GM12878 (cell line): ENCODE results near the gene HEXB. TPM values are rescaled to one million over a fixed set of nuclear protein-coding genes. Genes with fewer than 3 reads are reported as not detected.

Experiments
- ATAC-seq: fragments of 200-7000 bp; cut with Tn5 transposase; 3 replicates; pipeline ENCODE4 v1.9.1; 2020; ENCODE audit warnings: mild to moderate bottlenecking, moderate library complexity
- BruUV-seq: library from RNA; stranded (reverse); fragments of 400-500 nt; replicated peaks from 2 replicates; lab custom pipeline; 2021; lab: Mats Ljungman, UMichigan
- CTCF ChIA-PET: fragments of 300-600 bp; sonication (Branson Sonifier 250); formaldehyde crosslinking; extraction: SDS; loops from one replicate; lab custom pipeline; 2021; ENCODE audit warnings: inconsistent platforms; lab: Yijun Ruan, JAX
- POLR2A ChIA-PET: fragments of 350-600 bp; formaldehyde crosslinking; extraction: SDS; loops from one replicate; lab custom pipeline; 2021; ENCODE audit warnings: inconsistent platforms; lab: Charles Lee
- RAD21 ChIA-PET: fragments of 300-600 bp; sonication (Branson Sonifier 250); formaldehyde crosslinking; loops from one replicate; lab custom pipeline; 2023; ENCODE audit warnings: antibody characterized with exemption; ENCODE audit not compliant: unreplicated experiment; lab: Charles Lee
- SMC1A ChIA-PET: fragments of 300-600 bp; sonication (Branson Sonifier 250); formaldehyde crosslinking; loops from one replicate; lab custom pipeline; 2023; ENCODE audit not compliant: unreplicated experiment, uncharacterized antibody; lab: Charles Lee
- DNase-seq: peaks from one replicate; pipeline ENCODE4 v3.0.0-alpha.2; 2011; ENCODE audit warnings: low read depth, low spot score
- FAIRE-seq: peaks from 3 replicates; lab custom pipeline; 2011; peaks lifted over from hg19 to GRCh38; lab: Jason Lieb, UNC
- H2AFZ ChIP-seq: 2 replicates; pipeline ENCODE4 v1.6.0; 2011; ENCODE audit warnings: low read depth, low read length, control low read depth; ENCODE audit not compliant: control insufficient read depth
- H3K27ac ChIP-seq: 2 replicates; pipeline ENCODE4 v1.5.1; 2011; ENCODE audit warnings: control low read depth; ENCODE audit not compliant: control insufficient read depth, insufficient read depth
- H3K27me3 ChIP-seq, 2 experiments: replicated peaks in 1 of 2; 2 replicates each; pipeline versions ENCODE4 v1.6.0 to v1.6.1; 2011; ENCODE audit warnings: low read length in 1 of 2; ENCODE audit not compliant: control insufficient read depth in 2 of 2, insufficient read depth in 2 of 2
- H3K36me3 ChIP-seq, 2 experiments: 2 replicates each; pipeline ENCODE4 v1.5.1; 2011; ENCODE audit warnings: low read length in 1 of 2; ENCODE audit not compliant: control insufficient read depth in 2 of 2, insufficient read depth in 2 of 2
- H3K4me1 ChIP-seq: 2 replicates; pipeline ENCODE4 v1.6.1; 2011; ENCODE audit warnings: mild to moderate bottlenecking, low read length, moderate library complexity, mixed read lengths; ENCODE audit not compliant: control insufficient read depth, insufficient read depth
- H3K4me2 ChIP-seq: 2 replicates; pipeline ENCODE4 v1.6.0; 2011; ENCODE audit warnings: control low read depth; ENCODE audit not compliant: control insufficient read depth, insufficient read depth
- H3K4me3 ChIP-seq: fragments of 200-600 bp; sonication (generic); 2 replicates; pipeline ENCODE4 v1.5.1; 2016
- H3K79me2 ChIP-seq: 2 replicates; pipeline ENCODE4 v1.6.0; 2011; ENCODE audit warnings: low read length; ENCODE audit not compliant: control insufficient read depth, insufficient read depth
- H3K9ac ChIP-seq: 2 replicates; pipeline ENCODE4 v1.8.0; 2011; ENCODE audit warnings: low read length, control low read depth, mixed read lengths; ENCODE audit not compliant: control insufficient read depth, insufficient read depth
- H3K9me3 ChIP-seq: replicated peaks from 3 replicates; pipeline ENCODE4 v1.5.1; 2011; ENCODE audit warnings: mild to moderate bottlenecking, low read length; ENCODE audit not compliant: control insufficient read depth, insufficient read depth
- H4K20me1 ChIP-seq: 2 replicates; pipeline ENCODE4 v1.6.0; 2011; ENCODE audit not compliant: control insufficient read depth, insufficient read depth
- BMI1 ChIP-seq: fragments of 450-650 bp; IDR thresholded peaks from 2 replicates; pipeline ENCODE4 v1.6.1; 2016; ENCODE audit warnings: mild to moderate bottlenecking, moderate library complexity, borderline replicate concordance
- CBFB ChIP-seq: IDR thresholded peaks from 2 replicates; pipeline ENCODE4 v1.6.1; 2016; ENCODE audit warnings: antibody characterized with exemption, low read depth
- DPF2 ChIP-seq: fragments of 450-650 bp; IDR thresholded peaks from 2 replicates; pipeline ENCODE4 v1.6.1; 2017; ENCODE audit warnings: mild to moderate bottlenecking
- FOXK2 ChIP-seq: fragments of 450-650 bp; IDR thresholded peaks from 2 replicates; pipeline ENCODE4 v1.6.1; 2017; ENCODE audit warnings: mild to moderate bottlenecking, moderate library complexity
- FOXM1 ChIP-seq: IDR thresholded peaks from 2 replicates; pipeline ENCODE4 v1.6.1; 2012; ENCODE audit warnings: low read depth, mild to moderate bottlenecking, inconsistent platforms, low read length, moderate library complexity
- KLF5 ChIP-seq: fragments of 450-650 bp; IDR thresholded peaks from 2 replicates; pipeline ENCODE4 v1.6.1; 2014; ENCODE audit warnings: mild to moderate bottlenecking; ENCODE audit not compliant: partially characterized antibody
- POLR2A ChIP-seq: IDR thresholded peaks from 2 replicates; pipeline ENCODE4 v1.6.1; 2011; ENCODE audit warnings: low read depth, mild to moderate bottlenecking, low read length
- RFX5 ChIP-seq: IDR thresholded peaks from 2 replicates; pipeline ENCODE4 v1.6.1; 2011; ENCODE audit warnings: low read depth, low read length, improper control_type of control experiment
- SMAD1 ChIP-seq: fragments of 450-650 bp; IDR thresholded peaks from 2 replicates; pipeline ENCODE4 v1.6.1; 2018; ENCODE audit warnings: mild to moderate bottlenecking, low read depth; ENCODE audit not compliant: partially characterized antibody
- TCF3 ChIP-seq: IDR thresholded peaks from 2 replicates; pipeline ENCODE4 v1.6.1; 2012; ENCODE audit warnings: low read depth, mild to moderate bottlenecking, low read length, borderline replicate concordance; ENCODE audit not compliant: insufficient read depth
- WGBS: methylation state at CpG from one replicate; pipeline ENCODE4 v1.1.6; 2016; ENCODE audit warnings: low lambda C conversion rate; ENCODE audit not compliant: insufficient replicate concordance, insufficient coverage; ENCODE audit errors: missing lambda C conversion rate; 5-methylcytosine and 5-hydroxymethylcytosine counted together
- in situ Hi-C: fragments of 300-500 bp; cut with MboI; formaldehyde crosslinking; loops from 9 replicates; pipeline ENCODE4 v1.14.3; 2018; ENCODE audit warnings: mixed read lengths
- intact Hi-C: fragments of 100-400 bp; cut with micrococcal nuclease; formaldehyde crosslinking; loops from one replicate; pipeline ENCODE4 v1.14.2; 2022; ENCODE audit not compliant: unreplicated experiment
- polyA plus RNA-seq, 11 experiments: library from polyadenylated mRNA; depleted of rRNA in 4 of 11; unstranded in 6 of 11; stranded (reverse) in 5 of 11; fragments of >200 nt; fragmentation: Nextera tagmentation in 4 of 11; fragmentation: Illumina TruSeq in 1 of 11; extraction: Ambion mirVana in 4 of 11; extraction: Trizol in 1 of 11; gene quantifications; 1 replicate in 1 of 11; 2 replicates in 10 of 11; pipeline versions ENCODE4 v1.2.1 to v1.2.3, GENCODE V29; 2011 to 2016; ENCODE audit warnings: inconsistent platforms in 2 of 11, missing spikeins in 2 of 11, low read depth in 1 of 11
- total RNA-seq, 4 experiments: library from RNA; depleted of rRNA in 3 of 4; stranded (reverse); fragments of >200 nt in 3 of 4; fragmentation: Illumina TruSeq in 1 of 4; extraction: Trizol in 1 of 4; gene quantifications; 2 replicates each; pipeline versions ENCODE4 v1.2.1 to v1.2.3, GENCODE V29; 2013 to 2021
- TF ChIP-seq, protein P1 (sequence below): IDR thresholded peaks from 2 replicates; pipeline ENCODE4 v1.6.1; 2012; ENCODE audit warnings: mild to moderate bottlenecking, low read depth, low read length
- TF ChIP-seq, protein P2 (sequence below): IDR thresholded peaks from 2 replicates; pipeline ENCODE4 v1.6.1; 2011; ENCODE audit warnings: borderline replicate concordance, low read depth, mild to moderate bottlenecking, moderate library complexity, low read length; ENCODE audit not compliant: insufficient read depth, poor library complexity, severe bottlenecking
- TF ChIP-seq, protein P3 (sequence below): IDR thresholded peaks from 2 replicates; pipeline ENCODE4 v1.6.1; 2012; ENCODE audit warnings: low read depth, low read length, improper control_type of control experiment
- TF ChIP-seq, protein P4 (sequence below): fragments of 450-650 bp; IDR thresholded peaks from 2 replicates; pipeline ENCODE4 v1.6.1; 2017; ENCODE audit warnings: low read depth, mild to moderate bottlenecking, moderate library complexity

HEXB gene
- total and polyA plus RNA-seq, 10 of the 15 experiments (the other 5 are each of a cell fraction or from before 2014, with no cell fraction given) = 13.5 to 76.0 (median 42.6) TPM

DNA sequence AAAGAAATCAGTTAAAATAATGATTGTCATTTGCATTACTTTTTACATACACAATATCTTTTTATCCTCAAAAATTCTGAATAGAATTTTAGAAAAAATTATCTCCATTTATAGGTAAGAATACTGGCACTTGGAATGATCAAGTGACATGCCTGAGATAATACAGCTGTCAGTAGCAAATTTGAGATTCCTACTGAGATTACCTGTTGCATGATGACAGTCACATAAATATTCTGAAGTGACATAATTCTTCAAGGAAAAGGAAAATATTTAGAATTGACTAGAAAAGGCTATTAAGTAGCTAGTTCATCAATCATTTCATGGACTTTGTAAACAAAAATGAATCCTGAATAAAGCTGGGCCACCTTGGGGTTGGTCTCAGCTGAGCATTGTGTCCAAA lies 29.3 kb upstream of the HEXB start (continued):
- no peak for TF ChIP-seq SMAD1
- no peak for TF ChIP-seq BMI1
- no peak for TF ChIP-seq FOXM1
- TF ChIP-seq, protein P1, sequence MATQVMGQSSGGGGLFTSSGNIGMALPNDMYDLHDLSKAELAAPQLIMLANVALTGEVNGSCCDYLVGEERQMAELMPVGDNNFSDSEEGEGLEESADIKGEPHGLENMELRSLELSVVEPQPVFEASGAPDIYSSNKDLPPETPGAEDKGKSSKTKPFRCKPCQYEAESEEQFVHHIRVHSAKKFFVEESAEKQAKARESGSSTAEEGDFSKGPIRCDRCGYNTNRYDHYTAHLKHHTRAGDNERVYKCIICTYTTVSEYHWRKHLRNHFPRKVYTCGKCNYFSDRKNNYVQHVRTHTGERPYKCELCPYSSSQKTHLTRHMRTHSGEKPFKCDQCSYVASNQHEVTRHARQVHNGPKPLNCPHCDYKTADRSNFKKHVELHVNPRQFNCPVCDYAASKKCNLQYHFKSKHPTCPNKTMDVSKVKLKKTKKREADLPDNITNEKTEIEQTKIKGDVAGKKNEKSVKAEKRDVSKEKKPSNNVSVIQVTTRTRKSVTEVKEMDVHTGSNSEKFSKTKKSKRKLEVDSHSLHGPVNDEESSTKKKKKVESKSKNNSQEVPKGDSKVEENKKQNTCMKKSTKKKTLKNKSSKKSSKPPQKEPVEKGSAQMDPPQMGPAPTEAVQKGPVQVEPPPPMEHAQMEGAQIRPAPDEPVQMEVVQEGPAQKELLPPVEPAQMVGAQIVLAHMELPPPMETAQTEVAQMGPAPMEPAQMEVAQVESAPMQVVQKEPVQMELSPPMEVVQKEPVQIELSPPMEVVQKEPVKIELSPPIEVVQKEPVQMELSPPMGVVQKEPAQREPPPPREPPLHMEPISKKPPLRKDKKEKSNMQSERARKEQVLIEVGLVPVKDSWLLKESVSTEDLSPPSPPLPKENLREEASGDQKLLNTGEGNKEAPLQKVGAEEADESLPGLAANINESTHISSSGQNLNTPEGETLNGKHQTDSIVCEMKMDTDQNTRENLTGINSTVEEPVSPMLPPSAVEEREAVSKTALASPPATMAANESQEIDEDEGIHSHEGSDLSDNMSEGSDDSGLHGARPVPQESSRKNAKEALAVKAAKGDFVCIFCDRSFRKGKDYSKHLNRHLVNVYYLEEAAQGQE = no peak
- no peak for TF ChIP-seq DPF2
- TF ChIP-seq TCF3 = no peak
- TF ChIP-seq CBFB = no peak

DNA sequence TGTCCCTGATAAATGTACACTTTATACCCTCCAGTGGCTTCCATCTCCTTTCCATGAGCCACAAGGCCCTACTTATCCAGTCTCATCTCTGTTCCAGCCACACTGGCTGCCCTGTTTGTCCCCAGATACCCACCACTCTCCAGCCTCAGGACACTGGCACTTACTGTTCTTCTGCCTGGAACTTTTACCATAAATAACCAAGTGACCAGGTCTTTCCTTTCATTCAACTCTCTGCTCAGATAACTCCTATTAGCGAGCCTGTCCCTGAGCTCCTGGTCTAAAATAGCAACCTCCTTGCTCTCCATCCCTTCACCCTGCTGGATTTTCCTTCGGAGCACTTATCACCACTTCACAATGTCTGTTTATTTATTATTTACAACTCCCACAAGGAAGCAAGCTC lies 27.9 kb upstream of the HEXB start:
- CTCF ChIA-PET = interaction anchor here (0.7 to 4.0 kb wide), 3 partner anchors 8 to 1070 kb away, joined by 3 to 10 read pairs (median 6); no protein-coding TSS in a partner anchor
- Histone ChIP-seq H2AFZ (no peak overlapping the region), H3K79me2 (no peaks in the 10 kb centered on the region)
- 5% methylated on average over 2 of the region's 2 CpGs for WGBS
- TF ChIP-seq, protein P2, sequence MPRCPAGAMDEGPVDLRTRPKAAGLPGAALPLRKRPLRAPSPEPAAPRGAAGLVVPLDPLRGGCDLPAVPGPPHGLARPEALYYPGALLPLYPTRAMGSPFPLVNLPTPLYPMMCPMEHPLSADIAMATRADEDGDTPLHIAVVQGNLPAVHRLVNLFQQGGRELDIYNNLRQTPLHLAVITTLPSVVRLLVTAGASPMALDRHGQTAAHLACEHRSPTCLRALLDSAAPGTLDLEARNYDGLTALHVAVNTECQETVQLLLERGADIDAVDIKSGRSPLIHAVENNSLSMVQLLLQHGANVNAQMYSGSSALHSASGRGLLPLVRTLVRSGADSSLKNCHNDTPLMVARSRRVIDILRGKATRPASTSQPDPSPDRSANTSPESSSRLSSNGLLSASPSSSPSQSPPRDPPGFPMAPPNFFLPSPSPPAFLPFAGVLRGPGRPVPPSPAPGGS = no peak
- TF ChIP-seq KLF5 (no peak), TCF3 (no peak), FOXK2 (no peak), POLR2A (no peak), RFX5 (no peak)
- TF ChIP-seq, protein P3, sequence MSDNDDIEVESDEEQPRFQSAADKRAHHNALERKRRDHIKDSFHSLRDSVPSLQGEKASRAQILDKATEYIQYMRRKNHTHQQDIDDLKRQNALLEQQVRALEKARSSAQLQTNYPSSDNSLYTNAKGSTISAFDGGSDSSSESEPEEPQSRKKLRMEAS = no peak
- TF ChIP-seq, protein P4, sequence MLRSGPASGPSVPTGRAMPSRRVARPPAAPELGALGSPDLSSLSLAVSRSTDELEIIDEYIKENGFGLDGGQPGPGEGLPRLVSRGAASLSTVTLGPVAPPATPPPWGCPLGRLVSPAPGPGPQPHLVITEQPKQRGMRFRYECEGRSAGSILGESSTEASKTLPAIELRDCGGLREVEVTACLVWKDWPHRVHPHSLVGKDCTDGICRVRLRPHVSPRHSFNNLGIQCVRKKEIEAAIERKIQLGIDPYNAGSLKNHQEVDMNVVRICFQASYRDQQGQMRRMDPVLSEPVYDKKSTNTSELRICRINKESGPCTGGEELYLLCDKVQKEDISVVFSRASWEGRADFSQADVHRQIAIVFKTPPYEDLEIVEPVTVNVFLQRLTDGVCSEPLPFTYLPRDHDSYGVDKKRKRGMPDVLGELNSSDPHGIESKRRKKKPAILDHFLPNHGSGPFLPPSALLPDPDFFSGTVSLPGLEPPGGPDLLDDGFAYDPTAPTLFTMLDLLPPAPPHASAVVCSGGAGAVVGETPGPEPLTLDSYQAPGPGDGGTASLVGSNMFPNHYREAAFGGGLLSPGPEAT = no peak
- TF ChIP-seq, all 136 proteins: peak for 0
- POLR2A ChIA-PET = no interaction called here
- Histone ChIP-seq H3K9me3 (no peaks in the 10 kb centered on the region), H3K4me3 (no peak overlapping the region), H3K27me3 (peaks cover 0 to 2% of the 10 kb centered on the region in 2 experiments), H3K4me2 (no peak overlapping the region), H3K4me1 (no peaks in the 10 kb centered on the region), H4K20me1 (no peaks in the 10 kb centered on the region), H3K27ac (no peak overlapping the region), H3K9ac (no peak overlapping the region), H3K36me3 (no peaks in the 10 kb centered on the region)
- RAD21 ChIA-PET = no interaction called here
- intact Hi-C loops (no loop called here), in situ Hi-C loops (no loop called here)
- ATAC-seq = no peak
- FAIRE-seq = no peak
- BruUV-seq = no TSS peak
- no peak for DNase-seq
- SMC1A ChIA-PET = interaction anchor here (0.6 kb wide), 1 partner anchor 383 kb away, joined by 3 read pairs; no protein-coding TSS in a partner anchor
